ENCODE results near the gene SYCP3. TPM values are rescaled to one million over a fixed set of nuclear protein-coding genes. Genes with fewer than 3 reads are reported as not detected.

The SYCP3 gene
- total RNA-seq, 1 donor from 2014 or later = not detected

GRCh38 chr12:101720118-101720517 lies 19.1 kb downstream of the SYCP3 start:
- Mint-ChIP-seq H3K4me3 (ENCODE audit: low read depth) (no peak overlapping the region), H3K9me3 (ENCODE audit: low read depth) (no peaks in the 10 kb centered on the region), H3K4me1 (ENCODE audit: low read depth) (no peaks in the 10 kb centered on the region), H3K36me3 (ENCODE audit: insufficient read depth) (peaks cover 4% of the 10 kb centered on the region), H3K27me3 (no peaks in the 10 kb centered on the region), H3K27ac (peak overlapping the region; percentile 29)
- DNase-seq (ENCODE audit: low spot score, unreplicated experiment) = no peak
- no peak for TF ChIP-seq CTCF (IDR thresholded peaks at IDR 0.05; ENCODE audit: unreplicated experiment)

- no peak for DNase-seq (ENCODE audit: low spot score, unreplicated experiment)
- peaks cover 3% of the 10 kb centered on the region for H3K36me3 Mint-ChIP-seq (ENCODE audit: insufficient read depth)
- TF ChIP-seq CTCF (IDR thresholded peaks at IDR 0.05; ENCODE audit: unreplicated experiment) = no peak
- no peaks in the 10 kb centered on the region for H3K9me3 Mint-ChIP-seq (ENCODE audit: low read depth)
- no peak overlapping the region for H3K4me3 Mint-ChIP-seq (ENCODE audit: low read depth)
- H3K27me3 Mint-ChIP-seq = no peaks in the 10 kb centered on the region
- no peaks in the 10 kb centered on the region for H3K4me1 Mint-ChIP-seq (ENCODE audit: low read depth)
- H3K27ac Mint-ChIP-seq = no peak overlapping the region
These were observed 19.7 kb downstream of the SYCP3 start for GRCh38 chr12:101719566-101719965.

- H3K9me3 Mint-ChIP-seq (ENCODE audit: low read depth) = no peaks in the 10 kb centered on the region
- H3K27me3 Mint-ChIP-seq = no peaks in the 10 kb centered on the region
- no peak for TF ChIP-seq CTCF (IDR thresholded peaks at IDR 0.05; ENCODE audit: unreplicated experiment)
- H3K4me3 Mint-ChIP-seq (ENCODE audit: low read depth) = no peak overlapping the region
- no peak overlapping the region for H3K27ac Mint-ChIP-seq
- peaks cover 9% of the 10 kb centered on the region for H3K4me1 Mint-ChIP-seq (ENCODE audit: low read depth)
- no peak for DNase-seq (ENCODE audit: low spot score, unreplicated experiment)
- peaks cover 1% of the 10 kb centered on the region for H3K36me3 Mint-ChIP-seq (ENCODE audit: insufficient read depth)
These were observed 24.3 kb downstream of the SYCP3 start for GRCh38 chr12:101714877-101715444.

- Mint-ChIP-seq H3K36me3 (ENCODE audit: insufficient read depth) (peaks cover 1% of the 10 kb centered on the region), H3K4me1 (ENCODE audit: low read depth) (peaks cover 11% of the 10 kb centered on the region), H3K4me3 (ENCODE audit: low read depth) (no peak overlapping the region), H3K27me3 (no peaks in the 10 kb centered on the region), H3K9me3 (ENCODE audit: low read depth) (no peaks in the 10 kb centered on the region), H3K27ac (no peak overlapping the region)
- TF ChIP-seq CTCF (IDR thresholded peaks at IDR 0.05; ENCODE audit: unreplicated experiment) = no peak
- DNase-seq (ENCODE audit: low spot score, unreplicated experiment) = no peak
These were observed 25.3 kb downstream of the SYCP3 start for GRCh38 chr12:101713930-101714329.

- DNase-seq (ENCODE audit: low spot score, unreplicated experiment) = no peak
- no peak for TF ChIP-seq CTCF (IDR thresholded peaks at IDR 0.05; ENCODE audit: unreplicated experiment)
- no peaks in the 10 kb centered on the region for H3K9me3 Mint-ChIP-seq (ENCODE audit: low read depth)
- H3K4me3 Mint-ChIP-seq (ENCODE audit: low read depth) = no peak overlapping the region
- H3K27me3 Mint-ChIP-seq = no peaks in the 10 kb centered on the region
- H3K27ac Mint-ChIP-seq = no peak overlapping the region
- peaks cover 11% of the 10 kb centered on the region for H3K4me1 Mint-ChIP-seq (ENCODE audit: low read depth)
- H3K36me3 Mint-ChIP-seq (ENCODE audit: insufficient read depth) = peaks cover 1% of the 10 kb centered on the region
These were observed 26.1 kb downstream of the SYCP3 start for GRCh38 chr12:101713059-101713682.
